Loucy (cell line): ENCODE results near the gene SRC.

Experiments used
- H2AFZ ChIP-seq: fragments of 200-600 bp; sonication (generic); 2 replicates; pipeline ENCODE4 v1.6.0; 2016; ENCODE audit warnings: antibody characterized with exemption, mild to moderate bottlenecking, low read length, moderate library complexity
- H3F3A ChIP-seq: fragments of 200-600 bp; 2 replicates; pipeline ENCODE4 v1.6.0; 2016; ENCODE audit warnings: antibody characterized with exemption, low read depth, mild to moderate bottlenecking
- H3K27me3 ChIP-seq: fragments of 200-600 bp; sonication (generic); 2 replicates; pipeline ENCODE4 v1.6.1; 2014; ENCODE audit warnings: low read length, mild to moderate bottlenecking; ENCODE audit not compliant: insufficient read depth, poor library complexity, severe bottlenecking
- H3K36me3 ChIP-seq: fragments of 200-600 bp; sonication (generic); 2 replicates; pipeline ENCODE4 v1.6.1; 2016; ENCODE audit warnings: low read length; ENCODE audit not compliant: insufficient read depth
- H3K4me1 ChIP-seq: fragments of 200-600 bp; sonication (generic); 2 replicates; pipeline ENCODE4 v1.5.1; 2014; ENCODE audit warnings: low read length, mild to moderate bottlenecking; ENCODE audit not compliant: insufficient read depth, poor library complexity, severe bottlenecking
- H3K4me2 ChIP-seq: fragments of 200-600 bp; sonication (generic); 2 replicates; pipeline ENCODE4 v1.6.0; 2014; ENCODE audit warnings: antibody characterized with exemption, low read length, low read depth, mild to moderate bottlenecking; ENCODE audit not compliant: poor library complexity, severe bottlenecking
- H3K4me3 ChIP-seq: fragments of 200-600 bp; sonication (generic); 2 replicates; pipeline ENCODE4 v1.5.1; 2014; ENCODE audit warnings: low read length, mild to moderate bottlenecking, mixed read lengths; ENCODE audit not compliant: poor library complexity, severe bottlenecking
- H3K79me2 ChIP-seq: fragments of 200-600 bp; sonication (generic); 2 replicates; pipeline ENCODE4 v1.6.1; 2014; ENCODE audit warnings: low read length; ENCODE audit not compliant: insufficient read depth
- H3K9ac ChIP-seq: fragments of 200-600 bp; sonication (generic); 2 replicates; pipeline ENCODE4 v1.6.0; 2014; ENCODE audit warnings: mild to moderate bottlenecking, low read depth, low read length, moderate library complexity; ENCODE audit not compliant: poor library complexity, severe bottlenecking
- H3K9me2 ChIP-seq: fragments of 200-600 bp; sonication (generic); replicated peaks from 2 replicates; pipeline ENCODE4 v1.6.1; 2016; ENCODE audit warnings: low read depth, low read length, mixed read lengths
- H3K9me3 ChIP-seq: fragments of 200-600 bp; sonication (generic); 2 replicates; pipeline ENCODE4 v1.6.1; 2014; ENCODE audit warnings: mild to moderate bottlenecking, antibody characterized with exemption, low read length, low read depth; ENCODE audit not compliant: insufficient read depth
- H4K20me1 ChIP-seq: fragments of 200-600 bp; sonication (generic); 2 replicates; pipeline ENCODE4 v1.6.0; 2014; ENCODE audit warnings: antibody characterized with exemption, low read length, mild to moderate bottlenecking; ENCODE audit not compliant: insufficient read depth, poor library complexity, severe bottlenecking
- CTCF ChIP-seq: fragments of 200-600 bp; sonication (generic); conservative IDR thresholded peaks from 2 replicates; pipeline ENCODE4 v1.5.1; 2014; ENCODE audit warnings: mild to moderate bottlenecking, antibody characterized with exemption, low read length
- EZH2phosphoT487 ChIP-seq: fragments of 200-600 bp; IDR thresholded peaks from 2 replicates; pipeline ENCODE4 v1.6.1; 2018; ENCODE audit warnings: antibody characterized with exemption, mild to moderate bottlenecking, moderate library complexity, borderline replicate concordance

SRC gene

GRCh38 chr20:37362821-37363220, 16.9 kb downstream of the SRC start:
- Histone ChIP-seq H3K9me3 (no peaks in the 10 kb centered on the region), H3K4me1 (no peaks in the 10 kb centered on the region), H3K9me2 (no peaks in the 10 kb centered on the region), H3K36me3 (no peaks in the 10 kb centered on the region), H3K4me3 (no peak overlapping the region), H3K27me3 (no peaks in the 10 kb centered on the region), H3F3A (no peaks in the 10 kb centered on the region), H3K4me2 (no peak overlapping the region), H2AFZ (no peak overlapping the region), H3K9ac (no peak overlapping the region), H3K79me2 (no peaks in the 10 kb centered on the region), H4K20me1 (no peaks in the 10 kb centered on the region)
- TF ChIP-seq EZH2phosphoT487 (no peak), CTCF (no peak)

GRCh38 chr20:37363221-37364012, 17.5 kb downstream of the SRC start:
- H3K79me2 ChIP-seq = no peaks in the 10 kb centered on the region
- no peaks in the 10 kb centered on the region for H3F3A ChIP-seq
- H3K9ac ChIP-seq = no peak overlapping the region
- H3K4me2 ChIP-seq = no peak overlapping the region
- H3K9me2 ChIP-seq = no peaks in the 10 kb centered on the region
- no peaks in the 10 kb centered on the region for H3K4me1 ChIP-seq
- TF ChIP-seq CTCF = no peak
- no peaks in the 10 kb centered on the region for H3K9me3 ChIP-seq
- H3K4me3 ChIP-seq = no peak overlapping the region
- H2AFZ ChIP-seq = no peak overlapping the region
- no peaks in the 10 kb centered on the region for H3K27me3 ChIP-seq
- H4K20me1 ChIP-seq = no peaks in the 10 kb centered on the region
- no peaks in the 10 kb centered on the region for H3K36me3 ChIP-seq

- H3K9me3 ChIP-seq = no peaks in the 10 kb centered on the region
- H3K9me2 ChIP-seq = no peaks in the 10 kb centered on the region
- H3K9ac ChIP-seq = no peak overlapping the region
- H3K4me2 ChIP-seq = no peak overlapping the region
- no peaks in the 10 kb centered on the region for H3K4me1 ChIP-seq
- TF ChIP-seq EZH2phosphoT487 = no peak
- TF ChIP-seq CTCF = no peak
- no peaks in the 10 kb centered on the region for H3F3A ChIP-seq
- H3K27me3 ChIP-seq = no peaks in the 10 kb centered on the region
- H3K36me3 ChIP-seq = no peaks in the 10 kb centered on the region
- H3K79me2 ChIP-seq = no peaks in the 10 kb centered on the region
- H4K20me1 ChIP-seq = no peaks in the 10 kb centered on the region
- no peak overlapping the region for H3K4me3 ChIP-seq
- H2AFZ ChIP-seq = no peak overlapping the region
Measured at GRCh38 chr20:37364013-37364926, 18.3 kb downstream of the SRC start.
